WI38 (cell line): ENCODE results near the gene KIF18B.
"Not testable (repeated sequence)": the region's sequence is repeated elsewhere in the genome, so short reads cannot be mapped to it uniquely, and the experiment has no call there.

Source experiments
- H3K4me3 ChIP-seq: 2 replicates; pipeline ENCODE4 v1.5.1; 2011; ENCODE audit warnings: low read depth, mild to moderate bottlenecking, control low read depth, low read length
- CTCF ChIP-seq: IDR thresholded peaks from 2 replicates; pipeline ENCODE4 v1.5.1; 2012; ENCODE audit warnings: low read depth, mild to moderate bottlenecking, control low read depth, low read length

Gene KIF18B

GRCh38 chr17:44948315-44948795 is 782 bp upstream of the KIF18B start:
- no peak for TF ChIP-seq CTCF
- H3K4me3 ChIP-seq, result peak overlapping the region; percentile 86

- H3K4me3 ChIP-seq, result not testable (repeated sequence)
These were observed 1.9 kb downstream of the KIF18B start for GRCh38 chr17:44945652-44946051.

- no peak for TF ChIP-seq CTCF
These were observed 5.1 kb downstream of the KIF18B start for GRCh38 chr17:44942456-44942855.

GRCh38 chr17:44941712-44942331 is 5.8 kb downstream of the KIF18B start:
- no peak overlapping the region for H3K4me3 ChIP-seq
- no peak for TF ChIP-seq CTCF

More at GRCh38 chr17:44942456-44942855, 5.1 kb downstream of the KIF18B start:
- H3K4me3 ChIP-seq, result no peak overlapping the region

GRCh38 chr17:44940768-44941167 is 6.8 kb downstream of the KIF18B start:
- H3K4me3 ChIP-seq, result no peak overlapping the region
- no peak for TF ChIP-seq CTCF

GRCh38 chr17:44940317-44940716 is 7.3 kb downstream of the KIF18B start:
- no peak overlapping the region for H3K4me3 ChIP-seq
- TF ChIP-seq CTCF, result no peak

- H3K4me3 ChIP-seq, result no peak overlapping the region
- no peak for TF ChIP-seq CTCF
These were observed 12.5 kb downstream of the KIF18B start for GRCh38 chr17:44935116-44935515.

GRCh38 chr17:44934745-44935105 is 12.8 kb downstream of the KIF18B start:
- no peak overlapping the region for H3K4me3 ChIP-seq
- TF ChIP-seq CTCF, result no peak
